GM12878 (cell line): Measurements from ENCODE around the gene KDM8. TPM values are rescaled to one million over a fixed set of nuclear protein-coding genes. Genes with fewer than 3 reads are reported as not detected.

Source experiments
- ATAC-seq: fragments of 200-7000 bp; cut with Tn5 transposase; 3 replicates; pipeline ENCODE4 v1.9.1; 2020; ENCODE audit warnings: mild to moderate bottlenecking, moderate library complexity
- BruUV-seq: library from RNA; stranded (reverse); fragments of 400-500 nt; replicated peaks from 2 replicates; lab custom pipeline; 2021; lab: Mats Ljungman, UMichigan
- CTCF ChIA-PET: fragments of 300-600 bp; sonication (Branson Sonifier 250); formaldehyde crosslinking; extraction: SDS; loops from one replicate; lab custom pipeline; 2021; ENCODE audit warnings: inconsistent platforms; lab: Yijun Ruan, JAX
- POLR2A ChIA-PET: fragments of 350-600 bp; formaldehyde crosslinking; extraction: SDS; loops from one replicate; lab custom pipeline; 2021; ENCODE audit warnings: inconsistent platforms; lab: Charles Lee
- RAD21 ChIA-PET: fragments of 300-600 bp; sonication (Branson Sonifier 250); formaldehyde crosslinking; loops from one replicate; lab custom pipeline; 2023; ENCODE audit warnings: antibody characterized with exemption; ENCODE audit not compliant: unreplicated experiment; lab: Charles Lee
- SMC1A ChIA-PET: fragments of 300-600 bp; sonication (Branson Sonifier 250); formaldehyde crosslinking; loops from one replicate; lab custom pipeline; 2023; ENCODE audit not compliant: unreplicated experiment, uncharacterized antibody; lab: Charles Lee
- DNase-seq: peaks from one replicate; pipeline ENCODE4 v3.0.0-alpha.2; 2011; ENCODE audit warnings: low read depth, low spot score
- FAIRE-seq: peaks from 3 replicates; lab custom pipeline; 2011; peaks lifted over from hg19 to GRCh38; lab: Jason Lieb, UNC
- H2AFZ ChIP-seq: 2 replicates; pipeline ENCODE4 v1.6.0; 2011; ENCODE audit warnings: low read depth, low read length, control low read depth; ENCODE audit not compliant: control insufficient read depth
- H3K27ac ChIP-seq: 2 replicates; pipeline ENCODE4 v1.5.1; 2011; ENCODE audit warnings: control low read depth; ENCODE audit not compliant: control insufficient read depth, insufficient read depth
- H3K27me3 ChIP-seq, 2 experiments: replicated peaks in 1 of 2; 2 replicates each; pipeline versions ENCODE4 v1.6.0 to v1.6.1; 2011; ENCODE audit warnings: low read length in 1 of 2; ENCODE audit not compliant: control insufficient read depth in 2 of 2, insufficient read depth in 2 of 2
- H3K36me3 ChIP-seq, 2 experiments: 2 replicates each; pipeline ENCODE4 v1.5.1; 2011; ENCODE audit warnings: low read length in 1 of 2; ENCODE audit not compliant: control insufficient read depth in 2 of 2, insufficient read depth in 2 of 2
- H3K4me1 ChIP-seq: 2 replicates; pipeline ENCODE4 v1.6.1; 2011; ENCODE audit warnings: mild to moderate bottlenecking, low read length, moderate library complexity, mixed read lengths; ENCODE audit not compliant: control insufficient read depth, insufficient read depth
- H3K4me2 ChIP-seq: 2 replicates; pipeline ENCODE4 v1.6.0; 2011; ENCODE audit warnings: control low read depth; ENCODE audit not compliant: control insufficient read depth, insufficient read depth
- H3K4me3 ChIP-seq: fragments of 200-600 bp; sonication (generic); 2 replicates; pipeline ENCODE4 v1.5.1; 2016
- H3K79me2 ChIP-seq: 2 replicates; pipeline ENCODE4 v1.6.0; 2011; ENCODE audit warnings: low read length; ENCODE audit not compliant: control insufficient read depth, insufficient read depth
- H3K9ac ChIP-seq: 2 replicates; pipeline ENCODE4 v1.8.0; 2011; ENCODE audit warnings: low read length, control low read depth, mixed read lengths; ENCODE audit not compliant: control insufficient read depth, insufficient read depth
- H3K9me3 ChIP-seq: replicated peaks from 3 replicates; pipeline ENCODE4 v1.5.1; 2011; ENCODE audit warnings: mild to moderate bottlenecking, low read length; ENCODE audit not compliant: control insufficient read depth, insufficient read depth
- H4K20me1 ChIP-seq: 2 replicates; pipeline ENCODE4 v1.6.0; 2011; ENCODE audit not compliant: control insufficient read depth, insufficient read depth
- ATF2 ChIP-seq: IDR thresholded peaks from 2 replicates; pipeline ENCODE4 v1.6.1; 2012; ENCODE audit warnings: low read length, inconsistent platforms
- CEBPB ChIP-seq, 2 experiments: fragments of 150-350 bp in 1 of 2; IDR thresholded peaks; 2 replicates each; pipeline ENCODE4 v1.6.1; 2012 to 2014; ENCODE audit warnings: low read depth in 2 of 2, low read length in 2 of 2, borderline replicate concordance in 1 of 2, inconsistent platforms in 1 of 2
- EP300 ChIP-seq, 2 experiments: fragments of 150-350 bp in 1 of 2; IDR thresholded peaks; 2 replicates each; pipeline ENCODE4 v1.6.1; 2011 to 2012; ENCODE audit warnings: low read depth in 2 of 2, low read length in 2 of 2, borderline replicate concordance in 1 of 2, improper control_type of control experiment in 1 of 2, inconsistent platforms in 1 of 2; ENCODE audit not compliant: control insufficient read depth in 1 of 2
- IKZF2 ChIP-seq, 2 experiments: fragments of 450-650 bp; IDR thresholded peaks; 2 replicates each; pipeline ENCODE4 v1.6.1; 2017; ENCODE audit warnings: mild to moderate bottlenecking in 2 of 2, moderate library complexity in 2 of 2
- LARP7 ChIP-seq: fragments of 450-650 bp; IDR thresholded peaks from 2 replicates; pipeline ENCODE4 v1.6.1; 2017; ENCODE audit warnings: mild to moderate bottlenecking
- MTA2 ChIP-seq: fragments of 450-650 bp; IDR thresholded peaks from 2 replicates; pipeline ENCODE4 v1.6.1; 2016; ENCODE audit warnings: low read depth, mild to moderate bottlenecking, moderate library complexity
- ZSCAN29 ChIP-seq: fragments of 450-650 bp; IDR thresholded peaks from 2 replicates; pipeline ENCODE4 v1.6.1; 2017; ENCODE audit warnings: mild to moderate bottlenecking, moderate library complexity
- WGBS: methylation state at CpG from one replicate; pipeline ENCODE4 v1.1.6; 2016; ENCODE audit warnings: low lambda C conversion rate; ENCODE audit not compliant: insufficient replicate concordance, insufficient coverage; ENCODE audit errors: missing lambda C conversion rate; 5-methylcytosine and 5-hydroxymethylcytosine counted together
- in situ Hi-C: fragments of 300-500 bp; cut with MboI; formaldehyde crosslinking; loops from 9 replicates; pipeline ENCODE4 v1.14.3; 2018; ENCODE audit warnings: mixed read lengths
- intact Hi-C: fragments of 100-400 bp; cut with micrococcal nuclease; formaldehyde crosslinking; loops from one replicate; pipeline ENCODE4 v1.14.2; 2022; ENCODE audit not compliant: unreplicated experiment
- polyA plus RNA-seq, 11 experiments: library from polyadenylated mRNA; depleted of rRNA in 4 of 11; unstranded in 6 of 11; stranded (reverse) in 5 of 11; fragments of >200 nt; fragmentation: Nextera tagmentation in 4 of 11; fragmentation: Illumina TruSeq in 1 of 11; extraction: Ambion mirVana in 4 of 11; extraction: Trizol in 1 of 11; gene quantifications; 1 replicate in 1 of 11; 2 replicates in 10 of 11; pipeline versions ENCODE4 v1.2.1 to v1.2.3, GENCODE V29; 2011 to 2016; ENCODE audit warnings: inconsistent platforms in 2 of 11, missing spikeins in 2 of 11, low read depth in 1 of 11
- total RNA-seq, 4 experiments: library from RNA; depleted of rRNA in 3 of 4; stranded (reverse); fragments of >200 nt in 3 of 4; fragmentation: Illumina TruSeq in 1 of 4; extraction: Trizol in 1 of 4; gene quantifications; 2 replicates each; pipeline versions ENCODE4 v1.2.1 to v1.2.3, GENCODE V29; 2013 to 2021
- TF ChIP-seq, protein P1 (sequence below): fragments of 450-650 bp; IDR thresholded peaks from 2 replicates; pipeline ENCODE4 v1.6.1; 2018; ENCODE audit warnings: mild to moderate bottlenecking, low read depth, moderate library complexity; ENCODE audit not compliant: partially characterized antibody

The KDM8 gene
- total and polyA plus RNA-seq, 10 of the 15 experiments (the other 5 are each of a cell fraction or from before 2014, with no cell fraction given), result 0.79 to 8.9 (median 5.8) TPM

GRCh38 chr16:27215660-27216059 lies 12.3 kb downstream of the KDM8 start:
- ChIA-PET SMC1A (no interaction called here), RAD21 (no interaction called here), CTCF (interaction anchor here (1.6 kb wide), 1 partner anchor 37 kb away, joined by 3 read pairs; no protein-coding TSS in a partner anchor), POLR2A (no interaction called here)
- Histone ChIP-seq H4K20me1 (no peaks in the 10 kb centered on the region), H3K79me2 (no peaks in the 10 kb centered on the region), H3K9me3 (no peaks in the 10 kb centered on the region), H3K27me3 (no peaks in the 10 kb centered on the region), H3K4me3 (no peak overlapping the region)
- WGBS, result over 99% methylated on average over 7 of the region's 7 CpGs
- FAIRE-seq, result no peak
- TF ChIP-seq EP300 (IDR thresholded peaks at IDR 0.05; ENCODE audit: borderline replicate concordance in 1 of 2, control insufficient read depth in 1 of 2, low read depth in 2 of 2, low read length in 2 of 2), result no peak
- TF ChIP-seq MTA2, result no peak
- TF ChIP-seq ATF2, result no peak
- TF ChIP-seq, protein P1, sequence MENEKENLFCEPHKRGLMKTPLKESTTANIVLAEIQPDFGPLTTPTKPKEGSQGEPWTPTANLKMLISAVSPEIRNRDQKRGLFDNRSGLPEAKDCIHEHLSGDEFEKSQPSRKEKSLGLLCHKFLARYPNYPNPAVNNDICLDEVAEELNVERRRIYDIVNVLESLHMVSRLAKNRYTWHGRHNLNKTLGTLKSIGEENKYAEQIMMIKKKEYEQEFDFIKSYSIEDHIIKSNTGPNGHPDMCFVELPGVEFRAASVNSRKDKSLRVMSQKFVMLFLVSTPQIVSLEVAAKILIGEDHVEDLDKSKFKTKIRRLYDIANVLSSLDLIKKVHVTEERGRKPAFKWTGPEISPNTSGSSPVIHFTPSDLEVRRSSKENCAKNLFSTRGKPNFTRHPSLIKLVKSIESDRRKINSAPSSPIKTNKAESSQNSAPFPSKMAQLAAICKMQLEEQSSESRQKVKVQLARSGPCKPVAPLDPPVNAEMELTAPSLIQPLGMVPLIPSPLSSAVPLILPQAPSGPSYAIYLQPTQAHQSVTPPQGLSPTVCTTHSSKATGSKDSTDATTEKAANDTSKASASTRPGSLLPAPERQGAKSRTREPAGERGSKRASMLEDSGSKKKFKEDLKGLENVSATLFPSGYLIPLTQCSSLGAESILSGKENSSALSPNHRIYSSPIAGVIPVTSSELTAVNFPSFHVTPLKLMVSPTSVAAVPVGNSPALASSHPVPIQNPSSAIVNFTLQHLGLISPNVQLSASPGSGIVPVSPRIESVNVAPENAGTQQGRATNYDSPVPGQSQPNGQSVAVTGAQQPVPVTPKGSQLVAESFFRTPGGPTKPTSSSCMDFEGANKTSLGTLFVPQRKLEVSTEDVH, result no peak
- no peak for TF ChIP-seq IKZF2 (IDR thresholded peaks at IDR 0.05)
- no peak for TF ChIP-seq CEBPB (IDR thresholded peaks at IDR 0.05; ENCODE audit: borderline replicate concordance in 1 of 2, low read depth in 2 of 2, low read length in 2 of 2)
- no peak for TF ChIP-seq LARP7
- no peak for TF ChIP-seq ZSCAN29
- TF ChIP-seq, all 136 proteins: peak for 0
- H3K27ac ChIP-seq, result no peak overlapping the region
- H3K4me1 ChIP-seq, result no peaks in the 10 kb centered on the region
- H3K36me3 ChIP-seq, result no peaks in the 10 kb centered on the region; a peak in 3 of 4 replicates
- H3K9ac ChIP-seq, result no peak overlapping the region
- intact Hi-C loops (no loop called here), in situ Hi-C loops (no loop called here)
- no peak overlapping the region for H3K4me2 ChIP-seq
- no peak for DNase-seq
- no peak for ATAC-seq
- BruUV-seq, result no TSS peak
- no peak overlapping the region for H2AFZ ChIP-seq
